Mammary epithelial cell (primary cell): ENCODE measurements around the gene NDUFV2.

Experiments
- EZH2 ChIP-seq: IDR thresholded peaks from 2 replicates; pipeline ENCODE4 v1.6.1; 2012; ENCODE audit warnings: low read length, inconsistent platforms, borderline replicate concordance
- TF ChIP-seq, protein P1 (sequence below), 2 donors: IDR thresholded peaks in 1 of 2; conservative IDR thresholded peaks in 1 of 2; 2 replicates each; pipeline ENCODE4 v1.5.1; 2011 to 2012; ENCODE audit warnings: inconsistent platforms in 2 of 2, low read length in 2 of 2, mild to moderate bottlenecking in 2 of 2, control low read depth in 1 of 2, low read depth in 1 of 2; ENCODE audit not compliant: insufficient read depth in 1 of 2; ENCODE audit errors: extremely low read depth in 1 of 2

DNA sequence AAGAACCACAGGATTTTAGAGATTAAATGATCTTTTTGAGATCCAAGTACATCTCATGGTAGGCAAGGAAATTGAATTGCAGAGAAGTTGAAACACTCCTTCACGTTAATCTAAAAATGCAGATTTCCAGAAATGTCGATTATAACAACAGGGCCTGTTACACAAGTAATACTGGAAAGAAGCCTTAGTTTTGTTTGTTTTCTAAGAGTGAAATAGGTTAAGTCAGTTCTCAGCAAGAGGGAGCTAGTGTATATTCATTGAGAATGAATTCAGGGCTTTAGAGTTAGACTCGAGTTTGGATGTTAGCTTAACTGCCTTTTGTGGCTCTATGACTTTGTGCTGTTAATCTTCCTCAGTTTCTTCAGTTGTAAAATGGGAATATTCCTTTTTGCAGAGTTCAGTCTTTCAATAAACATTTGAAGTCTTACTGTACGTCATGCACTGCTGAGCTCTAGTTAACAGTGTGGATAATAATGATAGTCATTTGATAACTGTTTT, 926 bp downstream of the NDUFV2 start:
- TF ChIP-seq, protein P1, sequence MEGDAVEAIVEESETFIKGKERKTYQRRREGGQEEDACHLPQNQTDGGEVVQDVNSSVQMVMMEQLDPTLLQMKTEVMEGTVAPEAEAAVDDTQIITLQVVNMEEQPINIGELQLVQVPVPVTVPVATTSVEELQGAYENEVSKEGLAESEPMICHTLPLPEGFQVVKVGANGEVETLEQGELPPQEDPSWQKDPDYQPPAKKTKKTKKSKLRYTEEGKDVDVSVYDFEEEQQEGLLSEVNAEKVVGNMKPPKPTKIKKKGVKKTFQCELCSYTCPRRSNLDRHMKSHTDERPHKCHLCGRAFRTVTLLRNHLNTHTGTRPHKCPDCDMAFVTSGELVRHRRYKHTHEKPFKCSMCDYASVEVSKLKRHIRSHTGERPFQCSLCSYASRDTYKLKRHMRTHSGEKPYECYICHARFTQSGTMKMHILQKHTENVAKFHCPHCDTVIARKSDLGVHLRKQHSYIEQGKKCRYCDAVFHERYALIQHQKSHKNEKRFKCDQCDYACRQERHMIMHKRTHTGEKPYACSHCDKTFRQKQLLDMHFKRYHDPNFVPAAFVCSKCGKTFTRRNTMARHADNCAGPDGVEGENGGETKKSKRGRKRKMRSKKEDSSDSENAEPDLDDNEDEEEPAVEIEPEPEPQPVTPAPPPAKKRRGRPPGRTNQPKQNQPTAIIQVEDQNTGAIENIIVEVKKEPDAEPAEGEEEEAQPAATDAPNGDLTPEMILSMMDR (conservative IDR thresholded peaks at IDR 0.05 in 1 of 2, IDR thresholded peaks at IDR 0.05 in 1 of 2; ENCODE audit: extremely low read depth in 1 of 2, insufficient read depth in 1 of 2, low read depth in 1 of 2, low read length in 2 of 2): peak; percentile 6 to 31
- TF ChIP-seq EZH2: no peak
